HK-2 (cell line): Measurements from ENCODE around the gene VLDLR.

Experiments
- DNase-seq: peaks from one replicate; pipeline ENCODE4 v3.0.0-alpha.2; 2018; ENCODE audit not compliant: unreplicated experiment

VLDLR gene

DNA sequence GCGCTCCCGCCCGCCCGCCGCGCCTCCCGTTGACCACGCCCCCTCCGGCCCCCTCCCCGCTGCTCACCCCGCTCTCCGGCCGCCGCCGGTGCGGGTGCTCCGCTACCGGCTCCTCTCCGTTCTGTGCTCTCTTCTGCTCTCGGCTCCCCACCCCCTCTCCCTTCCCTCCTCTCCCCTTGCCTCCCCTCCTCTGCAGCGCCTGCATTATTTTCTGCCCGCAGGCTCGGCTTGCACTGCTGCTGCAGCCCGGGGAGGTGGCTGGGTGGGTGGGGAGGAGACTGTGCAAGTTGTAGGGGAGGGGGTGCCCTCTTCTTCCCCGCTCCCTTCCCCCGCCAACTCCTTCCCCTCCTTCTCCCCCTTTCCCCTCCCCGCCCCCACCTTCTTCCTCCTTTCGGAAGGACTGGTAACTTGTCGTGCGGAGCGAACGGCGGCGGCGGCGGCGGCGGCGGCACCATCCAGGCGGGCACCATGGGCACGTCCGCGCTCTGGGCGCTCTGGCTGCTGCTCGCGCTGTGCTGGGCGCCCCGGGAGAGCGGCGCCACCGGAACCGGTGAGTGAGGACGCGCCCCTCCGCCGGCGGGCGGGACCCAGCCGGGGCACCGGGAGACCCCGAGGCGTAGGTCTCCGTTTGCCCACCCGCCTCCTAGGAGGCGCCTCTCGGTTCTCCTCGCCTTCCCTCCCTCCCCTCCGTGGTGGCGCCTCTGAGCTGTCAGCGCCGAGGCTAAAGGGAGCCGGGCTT, at the start of gene VLDLR:
TSS of gene VLDLR (plus strand) at position 66 of the 739 bp plus-strand sequence. CDS start at position 469, 403 bp downstream.
- peak; percentile 59 for DNase-seq

DNA sequence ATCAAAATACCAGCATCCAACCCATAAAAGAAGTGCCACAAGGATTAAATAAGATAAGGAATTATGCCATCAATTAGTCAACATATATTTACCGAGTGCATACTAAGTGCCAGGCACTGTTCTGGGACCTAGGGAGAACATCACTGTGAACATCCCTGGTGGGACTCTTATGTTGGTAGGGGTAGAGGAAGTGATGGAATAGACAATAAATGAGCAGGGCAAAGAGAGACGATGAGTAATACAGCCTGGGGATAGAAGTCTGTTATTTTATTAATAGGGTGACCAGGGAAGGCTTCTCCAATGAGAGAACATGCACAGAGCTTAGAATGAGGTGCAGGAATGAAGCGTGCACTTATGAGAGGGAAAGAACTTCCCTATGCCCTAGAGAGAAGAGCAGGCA, 47.4 kb upstream of the VLDLR start:
- DNase-seq, result no peak

GRCh38 chr9:2576631-2577030, 45.0 kb upstream of the VLDLR start:
- no peak for DNase-seq

DNA sequence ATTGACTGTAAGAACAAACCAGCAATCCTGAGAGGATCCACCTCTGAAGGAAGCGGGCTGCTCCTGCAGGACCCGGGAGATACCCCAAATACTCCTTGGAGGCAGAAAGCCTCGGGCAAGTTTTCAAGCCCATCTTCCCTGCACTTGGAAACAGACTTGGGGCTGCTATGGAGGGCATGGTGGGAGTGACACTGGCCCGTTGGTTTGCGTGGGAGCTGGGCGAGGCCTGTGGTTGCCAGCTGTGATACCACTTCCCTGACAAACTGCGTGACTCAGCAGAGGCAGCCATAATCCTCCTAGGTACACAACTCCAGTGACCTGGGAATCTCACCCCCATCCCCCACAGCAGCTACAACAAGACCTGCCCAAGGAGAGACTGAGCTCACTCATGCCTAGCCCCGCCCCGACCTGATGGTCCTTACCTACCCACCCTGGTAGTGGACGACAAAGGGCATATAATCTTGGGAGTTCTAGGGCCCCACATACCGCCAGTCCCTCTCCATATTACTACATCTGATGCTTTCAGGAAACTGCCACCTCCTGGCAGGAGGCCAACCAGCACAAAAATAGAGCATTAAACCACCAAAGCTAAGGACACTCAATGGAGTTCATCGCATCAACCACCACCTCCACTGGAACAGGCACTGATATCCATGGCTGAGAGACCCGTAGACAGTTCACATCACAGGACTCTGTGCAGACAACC, 38.1 kb upstream of the VLDLR start:
- no peak for DNase-seq

DNA sequence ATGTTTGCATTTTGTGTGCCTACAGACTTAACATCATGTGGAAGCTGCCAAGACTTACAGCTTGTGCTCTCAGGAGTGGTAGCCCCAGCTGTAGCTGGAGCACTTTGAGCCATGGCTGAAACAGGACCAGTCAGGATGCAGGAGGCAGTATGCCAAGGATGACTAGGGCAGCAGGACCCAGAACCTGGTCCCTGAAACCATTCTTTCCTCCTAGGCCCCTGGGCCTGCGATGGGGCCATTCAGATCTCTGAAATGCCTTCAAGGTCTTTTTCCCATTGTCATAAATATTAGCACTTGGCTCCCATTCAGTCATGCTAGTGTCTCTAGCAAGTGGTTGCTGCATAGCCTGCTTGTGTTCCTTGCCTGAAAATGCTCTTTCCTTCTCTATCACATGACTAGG, 29.6 kb upstream of the VLDLR start:
- DNase-seq, result no peak

GRCh38 chr9:2593744-2594143, 27.8 kb upstream of the VLDLR start:
- DNase-seq, result no peak

GRCh38 chr9:2595973-2596372, 25.6 kb upstream of the VLDLR start:
- no peak for DNase-seq

DNA sequence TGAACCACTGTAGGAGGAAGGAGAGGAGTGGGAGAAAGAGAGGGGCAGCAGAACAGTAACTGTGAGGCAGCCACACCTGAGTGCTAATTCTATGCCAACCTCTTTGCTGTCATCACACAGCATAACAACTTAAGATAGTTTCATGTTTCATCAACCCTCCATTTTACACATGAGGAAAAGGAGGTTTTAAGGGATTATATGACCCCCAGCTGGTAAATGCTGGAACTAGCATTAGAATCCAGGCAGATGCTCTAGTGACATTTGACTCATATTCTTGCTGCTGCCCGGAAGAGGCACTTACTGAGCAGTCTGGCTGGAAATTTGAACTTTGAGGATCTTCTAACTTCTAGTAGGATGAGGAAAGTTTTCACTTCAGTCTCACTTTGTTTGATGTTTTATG, 24.1 kb upstream of the VLDLR start:
- no peak for DNase-seq

DNA sequence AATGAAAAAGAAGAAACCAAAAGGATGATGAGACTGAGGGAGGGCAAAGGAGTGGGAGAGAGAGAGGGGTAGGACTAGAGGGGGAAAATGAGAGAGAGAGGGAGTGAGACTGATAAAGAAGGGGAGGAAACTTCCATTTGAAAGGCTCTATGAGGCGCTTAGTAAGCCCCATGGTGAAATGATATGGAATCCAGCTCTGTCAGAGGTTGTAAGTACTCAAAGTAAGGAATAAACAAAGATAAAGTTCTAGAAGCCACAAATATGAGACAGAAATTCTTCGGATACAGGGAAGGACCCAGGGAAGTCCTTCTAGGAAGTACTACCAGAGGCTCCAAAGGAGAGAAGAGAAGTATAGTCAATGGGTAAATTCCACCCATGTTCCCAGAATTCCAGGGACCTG, 21.7 kb upstream of the VLDLR start:
- no peak for DNase-seq

GRCh38 chr9:2600307-2600706, 21.3 kb upstream of the VLDLR start:
- DNase-seq, result no peak

GRCh38 chr9:2601785-2602378, 19.7 kb upstream of the VLDLR start:
- DNase-seq, result no peak

GRCh38 chr9:2602704-2603116, 18.9 kb upstream of the VLDLR start:
- DNase-seq, result no peak

- no peak for DNase-seq
These were observed 18.0 kb upstream of the VLDLR start for GRCh38 chr9:2603621-2604020.

DNA sequence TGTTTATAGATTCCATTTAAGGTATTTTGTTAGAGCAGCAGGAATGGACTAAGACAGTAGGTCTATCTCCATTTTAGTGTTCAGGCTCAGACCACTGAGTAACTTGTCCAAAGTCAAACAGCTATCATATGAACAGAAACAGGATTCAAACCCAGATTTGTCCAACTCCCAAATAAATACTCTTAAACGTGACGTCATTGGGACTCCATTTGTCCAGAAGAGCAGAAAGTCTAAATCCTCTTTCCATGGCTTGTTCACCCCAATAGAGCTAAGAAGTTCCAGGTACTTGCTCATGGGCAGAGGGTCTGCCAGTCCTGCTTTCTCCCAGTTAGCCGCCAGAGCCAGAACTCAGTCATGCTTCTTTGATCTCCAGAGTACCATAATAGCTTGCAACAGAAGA, 16.3 kb upstream of the VLDLR start:
- DNase-seq, result no peak

- no peak for DNase-seq
These were observed 13.3 kb upstream of the VLDLR start for GRCh38 chr9:2608276-2608675.

DNA sequence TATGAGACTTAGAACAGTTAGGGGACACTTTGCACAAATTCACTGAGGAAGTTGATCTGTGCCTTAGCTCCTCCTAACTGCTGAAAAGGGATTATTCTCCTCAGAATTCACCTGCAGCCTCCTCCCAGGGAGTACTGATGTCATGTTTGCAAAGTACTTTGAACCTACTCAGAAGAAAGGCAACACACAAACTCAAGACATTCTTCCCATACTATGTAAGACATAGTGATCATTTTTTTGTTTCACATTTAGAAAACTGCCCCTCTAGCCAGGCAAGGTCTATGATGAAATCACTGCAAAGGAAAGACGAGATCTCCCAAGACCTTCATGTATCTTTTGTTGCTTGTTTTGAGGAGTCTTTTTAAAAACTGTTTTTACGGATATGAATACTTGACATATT, 10.6 kb upstream of the VLDLR start:
- DNase-seq, result no peak

- DNase-seq, result no peak
These were observed 9.6 kb upstream of the VLDLR start for GRCh38 chr9:2611961-2612360.

DNA sequence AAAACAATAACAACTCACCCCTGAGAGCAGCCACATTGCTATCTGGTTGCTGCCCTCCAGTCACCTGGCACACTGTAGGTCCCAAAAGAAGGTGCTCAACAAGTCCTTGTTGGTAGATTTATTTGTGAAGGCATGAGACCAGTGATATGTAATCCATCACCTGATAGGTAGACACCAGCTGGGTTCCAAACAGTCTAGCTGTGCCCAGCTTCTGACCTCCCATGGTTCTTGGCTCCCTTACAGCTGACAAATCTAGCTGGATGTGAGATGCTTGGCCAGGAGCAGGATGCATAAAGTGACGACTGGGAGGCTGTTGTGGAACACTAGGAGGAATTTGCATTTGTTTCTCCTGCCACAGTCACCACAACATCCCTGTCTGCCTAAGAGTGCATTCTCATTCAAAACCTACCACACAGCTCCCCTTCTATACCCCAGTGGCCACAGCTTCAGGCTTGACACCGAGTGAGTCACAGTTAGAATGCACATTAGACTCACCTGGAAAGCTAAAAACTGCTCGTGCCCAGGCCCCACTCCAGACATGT, 7.8 kb upstream of the VLDLR start:
- DNase-seq, result no peak

GRCh38 chr9:2615497-2615896, 6.1 kb upstream of the VLDLR start:
- DNase-seq, result no peak

- no peak for DNase-seq
These were observed 4.8 kb upstream of the VLDLR start for GRCh38 chr9:2616692-2617377.

DNA sequence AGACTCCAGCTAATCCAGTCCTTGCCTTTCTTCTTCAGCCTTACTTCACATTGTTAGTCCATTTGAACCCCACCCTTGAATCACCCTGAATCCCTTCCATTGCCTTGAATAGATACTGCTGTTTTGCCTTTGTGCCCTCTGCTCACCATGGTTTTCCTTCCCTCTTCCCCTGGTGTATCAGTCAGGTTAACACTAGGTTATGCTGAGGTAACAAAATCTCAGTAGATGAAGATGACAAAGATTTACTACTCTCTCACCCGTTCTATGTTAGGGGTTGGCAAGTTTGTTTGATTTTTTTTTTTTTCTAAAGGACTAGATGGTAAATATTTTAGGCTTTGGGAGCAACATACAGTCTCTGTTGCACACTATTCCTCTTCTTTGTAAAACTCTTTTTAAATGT, 3.3 kb upstream of the VLDLR start:
- DNase-seq, result no peak
